WERI-Rb-1 (cell line): ENCODE data around the gene P2RY11.
A peak's percentile ranks its signal among the peaks of the same experiment; 100 is the strongest.

ENCODE experiments used
- DNase-seq: peaks from one replicate; pipeline ENCODE4 v3.0.0-alpha.2; 2020
- H3K27ac ChIP-seq: fragments of 250-450 bp; sonication (Bioruptor Pico); 2 replicates; pipeline ENCODE4 v1.5.1; 2020; ENCODE audit warnings: mild to moderate bottlenecking, moderate library complexity
- H3K27me3 ChIP-seq: fragments of 250-450 bp; sonication (Bioruptor Pico); 2 replicates; pipeline ENCODE4 v1.5.1; 2021; ENCODE audit warnings: mild to moderate bottlenecking, low read depth, moderate library complexity; ENCODE audit not compliant: insufficient read depth, severe bottlenecking
- H3K36me3 ChIP-seq: fragments of 250-450 bp; sonication (Bioruptor Pico); 2 replicates; pipeline ENCODE4 v1.5.1; 2020; ENCODE audit warnings: mild to moderate bottlenecking, moderate library complexity
- H3K4me3 ChIP-seq: 2 replicates; pipeline ENCODE4 v1.5.1; 2011; ENCODE audit warnings: low read depth, mild to moderate bottlenecking, control low read depth, low read length
- H3K9me3 ChIP-seq: fragments of 250-450 bp; sonication (Bioruptor Pico); 2 replicates; pipeline ENCODE4 v1.5.1; 2021; ENCODE audit warnings: mild to moderate bottlenecking, moderate library complexity; ENCODE audit not compliant: severe bottlenecking
- CTCF ChIP-seq: IDR thresholded peaks from 2 replicates; pipeline ENCODE4 v1.5.1; 2011; ENCODE audit warnings: low read depth, mild to moderate bottlenecking, control low read depth, inconsistent platforms, low read length

Gene P2RY11

GRCh38 chr19:10151521-10151920 lies 40.0 kb downstream of the P2RY11 start:
- H3K27me3 ChIP-seq = no peaks in the 10 kb centered on the region
- no peak for TF ChIP-seq CTCF
- no peak for DNase-seq
- H3K9me3 ChIP-seq = no peaks in the 10 kb centered on the region
- H3K27ac ChIP-seq = no peak overlapping the region
- H3K4me3 ChIP-seq = no peak overlapping the region
- peaks cover 88% of the 10 kb centered on the region for H3K36me3 ChIP-seq

GRCh38 chr19:10152100-10152499 lies 40.6 kb downstream of the P2RY11 start:
- DNase-seq = no peak
- no peak overlapping the region for H3K4me3 ChIP-seq
- no peak overlapping the region for H3K27ac ChIP-seq
- H3K36me3 ChIP-seq = peaks cover 88% of the 10 kb centered on the region
- no peaks in the 10 kb centered on the region for H3K9me3 ChIP-seq
- TF ChIP-seq CTCF = no peak
- H3K27me3 ChIP-seq = no peaks in the 10 kb centered on the region

GRCh38 chr19:10155839-10156238 lies 44.3 kb downstream of the P2RY11 start:
- H3K4me3 ChIP-seq = no peak overlapping the region
- no peaks in the 10 kb centered on the region for H3K27me3 ChIP-seq
- no peaks in the 10 kb centered on the region for H3K9me3 ChIP-seq
- no peak overlapping the region for H3K27ac ChIP-seq
- no peak for DNase-seq
- peak; percentile 5; the same call in 1 of the 2 replicates for TF ChIP-seq CTCF
- peaks cover 97% of the 10 kb centered on the region for H3K36me3 ChIP-seq

- Histone ChIP-seq H3K9me3 (no peaks in the 10 kb centered on the region), H3K27ac (no peak overlapping the region), H3K27me3 (no peaks in the 10 kb centered on the region), H3K36me3 (peaks cover 99% of the 10 kb centered on the region), H3K4me3 (no peak overlapping the region)
- TF ChIP-seq CTCF = no peak
- DNase-seq = no peak
These were observed 46.6 kb downstream of the P2RY11 start for GRCh38 chr19:10158071-10158470.

GRCh38 chr19:10158485-10158884 lies 47.0 kb downstream of the P2RY11 start:
- TF ChIP-seq CTCF = no peak
- no peak overlapping the region for H3K4me3 ChIP-seq
- no peak overlapping the region for H3K27ac ChIP-seq
- H3K9me3 ChIP-seq = no peaks in the 10 kb centered on the region
- no peak for DNase-seq
- H3K27me3 ChIP-seq = no peaks in the 10 kb centered on the region
- peaks cover 99% of the 10 kb centered on the region for H3K36me3 ChIP-seq

- H3K27me3 ChIP-seq = no peaks in the 10 kb centered on the region
- DNase-seq = no peak
- H3K36me3 ChIP-seq = peaks cover 99% of the 10 kb centered on the region
- no peak overlapping the region for H3K4me3 ChIP-seq
- no peaks in the 10 kb centered on the region for H3K9me3 ChIP-seq
- TF ChIP-seq CTCF = no peak
- H3K27ac ChIP-seq = no peak overlapping the region
These were observed 48.1 kb downstream of the P2RY11 start for GRCh38 chr19:10159610-10160009.
